Measurements from ENCODE around the gene ADAM19.

ADAM19 gene

DNA sequence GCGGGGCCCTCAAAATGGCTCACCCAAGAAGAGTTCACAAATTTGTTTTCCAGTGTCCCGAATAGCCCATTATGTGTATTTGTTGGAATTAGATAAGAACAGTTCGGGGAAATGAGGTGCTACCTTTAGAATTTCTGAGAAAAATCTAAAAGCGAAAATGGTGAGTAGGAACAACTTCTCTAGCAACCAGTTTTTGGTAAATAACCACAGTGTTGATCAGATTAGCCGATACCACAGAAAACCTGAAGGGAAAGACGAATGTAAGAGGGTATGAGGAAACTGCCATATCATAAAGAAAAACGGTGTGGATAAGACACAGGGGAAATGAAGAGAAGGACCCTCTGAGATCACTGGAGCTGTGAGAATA is 31.0 kb downstream of the ADAM19 start:
- DNase-seq (ENCODE audit: extremely low read depth in 1 of 2, low read depth in 1 of 2) = no peak

DNA sequence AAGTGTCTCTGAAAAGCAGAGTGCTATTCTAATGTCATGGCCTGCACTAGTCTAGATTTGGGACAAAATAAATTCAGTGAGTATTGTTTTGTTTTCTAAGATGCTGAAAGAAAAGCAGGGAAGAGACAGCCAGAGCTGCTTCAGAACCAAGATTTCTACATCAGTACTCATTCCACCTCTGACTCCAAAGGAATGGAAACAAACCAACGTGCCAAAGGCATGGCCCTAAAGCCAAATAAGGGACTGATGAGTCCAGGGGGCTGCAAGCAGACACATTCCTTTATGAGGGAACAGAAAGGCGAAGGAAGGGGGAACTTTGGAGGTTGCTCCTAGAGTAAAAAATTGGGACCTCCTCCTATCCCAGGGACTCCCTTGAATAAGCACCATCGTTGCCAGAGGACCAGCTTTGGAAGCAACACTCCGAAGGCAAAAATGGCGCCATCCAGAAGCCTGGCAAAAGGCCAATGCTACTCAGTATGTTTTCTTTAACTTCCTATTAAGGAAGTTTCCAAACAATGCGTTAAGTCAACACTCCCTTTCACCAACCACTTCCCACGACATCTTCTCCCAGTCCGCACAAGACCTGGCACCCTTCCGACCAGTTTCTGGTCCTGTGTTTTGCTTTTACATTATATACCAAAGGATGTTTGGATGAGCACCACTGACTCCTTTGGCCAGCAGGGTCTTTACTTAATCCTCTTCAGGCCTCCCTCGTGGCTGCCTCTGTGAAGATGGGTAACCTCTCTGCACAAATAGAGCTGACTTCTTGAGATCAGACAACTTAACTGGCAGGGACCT is 31.6 kb downstream of the ADAM19 start:
- DNase-seq (ENCODE audit: extremely low read depth in 1 of 2, low read depth in 1 of 2) = no peak

DNA sequence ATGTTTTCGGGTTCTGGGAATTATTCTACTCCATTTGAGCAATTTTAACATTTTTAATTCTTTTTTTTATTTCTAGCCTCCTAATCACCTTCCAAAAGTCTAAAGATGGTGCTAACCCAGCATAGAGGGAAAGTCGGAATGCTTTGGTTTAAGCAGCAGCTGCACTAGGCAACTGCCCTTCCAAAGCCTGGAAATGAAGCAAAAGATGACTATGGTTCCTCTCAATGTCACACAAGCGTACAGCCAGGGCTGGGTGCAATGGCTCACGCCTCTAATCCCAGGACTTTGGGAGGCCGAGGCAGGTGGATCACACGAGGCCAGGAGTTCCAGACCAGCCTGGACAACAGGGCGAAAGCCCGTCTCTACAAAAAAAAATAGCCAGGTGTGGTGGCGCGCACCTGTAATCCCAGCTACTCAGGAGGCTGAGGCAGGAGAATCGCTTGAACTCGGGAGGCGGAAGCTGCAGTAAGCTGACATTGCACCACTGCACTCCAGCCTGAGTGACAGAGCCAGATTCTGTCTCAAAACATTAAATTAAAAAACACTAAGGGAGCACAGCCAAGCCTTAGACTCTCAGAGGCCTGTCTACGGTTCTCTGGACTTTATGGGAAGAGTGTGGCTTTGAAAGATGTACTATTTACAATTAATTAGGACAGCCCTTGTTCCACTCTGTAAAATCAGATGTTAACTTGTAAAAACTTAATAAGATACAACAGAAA is 33.1 kb downstream of the ADAM19 start:
- no peak for DNase-seq (ENCODE audit: extremely low read depth in 1 of 2, low read depth in 1 of 2)

DNA sequence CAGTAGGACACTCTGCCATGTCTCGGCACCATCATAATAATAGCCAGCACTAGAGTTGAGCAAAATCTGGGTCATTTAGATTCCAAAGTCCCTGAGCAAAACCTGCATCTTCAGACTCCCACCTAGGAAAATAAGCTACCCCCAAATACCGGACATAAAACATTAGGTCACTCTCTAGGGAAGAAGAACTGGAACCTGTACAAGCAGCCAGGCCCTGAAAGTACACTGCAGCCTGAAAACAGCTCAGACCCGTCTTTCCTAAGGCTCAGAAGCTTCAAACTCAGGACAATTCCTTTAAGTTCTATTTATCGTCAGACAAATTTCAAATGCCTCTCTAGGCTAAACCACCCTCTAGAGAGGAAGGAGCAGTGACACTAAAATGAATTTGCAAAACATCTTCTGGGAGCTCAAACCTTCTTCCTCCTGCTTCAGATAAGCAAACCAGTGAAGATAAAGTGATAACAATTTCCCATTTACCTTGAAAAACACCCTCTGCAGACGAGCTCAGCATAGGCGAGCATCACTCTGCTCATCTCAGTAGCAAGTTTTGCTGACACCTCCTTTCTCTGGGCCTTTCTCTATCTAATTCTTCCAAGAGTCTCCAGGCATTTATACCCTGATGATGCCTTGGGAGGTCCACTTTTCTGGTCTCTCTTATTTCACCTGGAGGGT is 34.0 kb downstream of the ADAM19 start:
- DNase-seq (ENCODE audit: extremely low read depth in 1 of 2, low read depth in 1 of 2) = no peak

DNA sequence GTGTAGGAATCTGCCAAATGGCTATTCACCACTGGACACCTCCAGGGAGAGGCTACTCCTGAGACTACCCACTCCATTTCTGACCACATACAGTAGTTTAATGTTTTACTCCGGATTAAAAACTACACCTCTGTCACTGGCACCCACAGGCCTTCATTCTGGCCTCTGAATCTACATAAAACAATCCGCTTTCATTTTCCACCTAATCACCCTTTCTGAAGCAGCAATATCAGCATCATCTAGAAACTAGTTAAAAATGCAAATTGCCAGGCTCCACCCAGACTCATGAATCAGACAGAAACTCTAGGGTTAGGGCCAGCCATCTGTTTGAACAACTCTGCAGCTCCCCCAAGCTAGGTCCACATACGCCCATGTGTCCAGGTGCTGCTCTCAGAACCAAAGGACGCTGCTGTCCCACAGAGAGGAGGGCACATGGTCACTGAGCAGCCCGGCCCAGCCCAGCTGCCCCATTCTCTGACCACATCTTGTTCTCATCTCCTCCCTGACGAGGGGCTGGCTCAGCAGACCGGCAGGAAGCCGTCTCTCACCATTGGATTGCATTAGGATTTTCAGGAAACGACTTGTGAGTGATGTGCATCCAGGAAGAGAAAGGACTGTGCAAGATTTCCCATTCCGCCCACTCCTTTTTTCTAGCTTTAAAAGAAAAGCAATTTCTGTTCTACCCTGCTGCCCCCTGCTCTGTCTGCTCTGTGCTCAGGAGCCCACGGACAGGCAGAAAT is 34.7 kb downstream of the ADAM19 start:
- no peak for DNase-seq (ENCODE audit: extremely low read depth in 1 of 2, low read depth in 1 of 2)

DNA sequence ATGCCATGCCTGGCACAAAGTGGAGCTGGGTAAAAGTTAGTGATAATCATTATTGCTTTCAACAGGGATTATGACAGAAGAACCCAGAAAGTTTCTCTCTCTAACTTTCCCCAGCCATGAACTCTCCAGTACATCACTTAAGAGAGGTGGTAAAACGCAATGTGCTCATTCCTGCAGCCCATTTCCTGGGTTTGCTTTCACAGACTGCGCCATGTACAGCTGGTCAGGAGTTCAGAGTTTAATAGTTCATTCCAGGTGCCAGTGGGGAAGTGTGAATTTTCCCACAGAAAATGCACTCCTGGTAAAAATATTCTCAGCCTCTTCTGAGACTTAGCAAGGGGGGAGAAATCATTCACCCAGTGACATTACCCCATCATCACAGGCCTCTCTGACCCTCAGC is 35.5 kb downstream of the ADAM19 start:
- no peak for DNase-seq (ENCODE audit: extremely low read depth in 1 of 2, low read depth in 1 of 2)

DNA sequence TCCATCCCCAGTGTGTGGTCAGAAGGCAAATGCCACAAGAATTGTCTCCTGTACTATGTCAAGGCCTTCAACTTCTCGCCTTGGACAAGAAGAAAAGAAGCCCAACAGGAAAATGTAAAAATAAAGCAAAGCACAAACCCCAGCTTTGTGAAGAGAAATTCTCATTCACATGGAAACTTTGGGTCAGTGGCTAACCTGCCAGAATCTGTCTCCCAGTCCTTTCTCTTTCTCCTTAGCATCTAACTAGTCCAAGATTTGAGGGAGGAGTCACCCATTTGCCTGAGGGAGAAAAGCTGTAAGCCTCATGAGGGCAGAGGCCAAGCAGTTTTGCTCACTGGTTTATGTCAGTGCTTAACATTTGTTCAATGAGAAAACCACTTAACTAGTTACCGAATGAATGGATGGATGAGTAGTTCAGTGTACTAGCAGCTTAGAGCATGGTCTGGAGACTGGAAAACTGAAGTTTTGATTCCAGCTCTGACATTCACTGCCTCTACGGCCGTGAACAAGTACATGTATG is 36.0 kb downstream of the ADAM19 start:
- DNase-seq (ENCODE audit: extremely low read depth in 1 of 2, low read depth in 1 of 2) = no peak

DNA sequence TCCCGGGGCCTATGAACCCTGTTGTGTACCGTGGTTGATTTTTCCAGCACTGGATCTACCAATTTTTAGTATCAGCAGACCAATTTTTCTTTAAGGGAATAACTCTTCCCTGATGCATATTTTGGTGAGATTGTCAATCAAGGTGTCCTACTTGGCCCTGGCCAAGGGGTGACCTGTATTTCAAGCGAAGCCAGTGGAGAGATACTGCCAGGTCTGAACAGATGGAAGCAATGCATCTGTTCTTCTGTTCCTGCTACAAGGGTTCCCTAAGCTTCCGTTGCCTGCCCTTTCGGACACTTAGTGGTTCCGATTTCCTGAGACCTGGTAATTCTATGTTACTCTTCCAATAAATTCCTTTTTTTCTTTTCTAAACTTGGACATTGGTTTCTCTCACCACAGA is 37.3 kb downstream of the ADAM19 start:
- no peak for DNase-seq (ENCODE audit: extremely low read depth in 1 of 2, low read depth in 1 of 2)

DNA sequence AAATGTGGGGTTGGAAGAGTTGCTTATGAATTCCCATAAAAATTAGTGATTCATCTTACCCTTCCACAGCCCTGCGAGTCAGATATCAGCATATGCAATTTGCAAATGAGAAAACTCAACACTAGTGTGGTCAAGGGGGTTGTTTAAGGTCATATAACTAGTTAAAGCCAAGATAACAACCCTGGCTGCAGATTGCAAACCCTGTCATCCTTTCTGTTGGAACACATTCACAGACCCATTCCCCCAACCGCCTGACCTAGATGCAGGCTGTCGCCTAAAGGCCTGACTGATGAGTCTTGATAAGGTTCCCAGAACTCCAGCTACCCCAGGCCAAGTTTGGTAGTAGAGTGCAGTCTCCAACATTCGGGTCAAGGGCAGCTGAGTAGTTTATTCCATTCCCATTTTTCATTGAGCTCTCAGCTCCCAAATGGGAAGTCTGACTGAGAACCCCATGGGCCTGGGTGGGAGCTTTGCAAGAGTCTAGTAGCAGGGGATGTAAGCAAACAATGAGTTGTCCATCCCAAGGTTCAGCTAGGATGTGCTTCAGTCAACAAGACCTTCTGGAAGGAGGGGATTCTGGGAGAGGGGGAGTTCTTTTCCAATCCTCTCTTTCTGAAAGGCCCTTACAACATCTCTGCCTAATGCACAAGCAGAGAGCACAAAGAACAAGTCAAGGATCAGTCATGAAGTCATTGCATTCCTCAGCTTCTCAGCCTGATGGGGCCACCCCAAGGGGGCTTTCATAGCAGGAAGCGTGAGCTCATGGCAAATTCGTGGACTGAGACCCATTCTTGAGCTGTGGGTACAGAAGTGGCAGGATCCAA is 40.3 kb downstream of the ADAM19 start:
- DNase-seq (ENCODE audit: extremely low read depth in 1 of 2, low read depth in 1 of 2) = no peak

DNA sequence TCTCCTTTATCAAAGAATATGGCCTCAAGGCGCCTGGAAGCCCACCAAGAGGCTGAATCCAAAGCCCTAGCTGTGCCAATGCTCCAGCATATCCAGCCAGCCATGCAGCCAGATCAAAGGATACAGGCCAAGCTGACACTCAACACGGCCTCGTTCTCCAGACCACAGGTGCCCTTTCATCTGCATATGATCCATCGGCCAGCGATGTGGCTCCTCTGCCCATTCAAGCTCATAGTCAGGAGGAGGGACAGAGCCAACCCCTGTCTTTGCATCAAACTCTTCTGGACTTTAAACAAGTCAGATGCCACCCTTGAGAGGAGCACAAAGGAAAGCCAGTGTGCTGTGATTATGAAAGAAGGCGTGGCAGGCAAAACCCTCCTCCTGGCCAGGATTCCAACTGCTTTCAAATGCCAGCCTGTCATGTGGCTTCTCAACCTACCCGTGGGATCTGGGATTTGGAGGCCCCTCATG is 42.5 kb downstream of the ADAM19 start:
- DNase-seq (ENCODE audit: extremely low read depth in 1 of 2, low read depth in 1 of 2) = no peak

DNA sequence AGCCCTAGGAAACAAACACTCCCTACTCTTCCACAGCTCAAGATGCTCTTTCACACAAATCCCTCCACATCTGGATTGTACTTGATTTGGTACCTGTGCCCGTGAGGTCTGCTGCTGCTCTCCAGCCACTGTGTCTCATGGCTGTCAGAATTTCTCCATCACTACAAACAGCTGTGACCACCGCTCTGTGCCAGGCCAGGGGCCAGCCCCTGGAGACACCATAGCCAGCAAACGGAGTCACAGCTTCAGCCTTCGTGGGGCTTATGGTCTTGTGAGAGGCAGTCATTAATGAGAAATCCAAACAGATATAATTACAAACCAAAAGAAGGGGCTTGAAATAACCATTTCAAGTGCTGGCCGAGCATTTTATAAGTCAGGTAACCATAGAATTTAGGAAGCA is 43.6 kb downstream of the ADAM19 start:
- DNase-seq (ENCODE audit: extremely low read depth in 1 of 2, low read depth in 1 of 2) = no peak

DNA sequence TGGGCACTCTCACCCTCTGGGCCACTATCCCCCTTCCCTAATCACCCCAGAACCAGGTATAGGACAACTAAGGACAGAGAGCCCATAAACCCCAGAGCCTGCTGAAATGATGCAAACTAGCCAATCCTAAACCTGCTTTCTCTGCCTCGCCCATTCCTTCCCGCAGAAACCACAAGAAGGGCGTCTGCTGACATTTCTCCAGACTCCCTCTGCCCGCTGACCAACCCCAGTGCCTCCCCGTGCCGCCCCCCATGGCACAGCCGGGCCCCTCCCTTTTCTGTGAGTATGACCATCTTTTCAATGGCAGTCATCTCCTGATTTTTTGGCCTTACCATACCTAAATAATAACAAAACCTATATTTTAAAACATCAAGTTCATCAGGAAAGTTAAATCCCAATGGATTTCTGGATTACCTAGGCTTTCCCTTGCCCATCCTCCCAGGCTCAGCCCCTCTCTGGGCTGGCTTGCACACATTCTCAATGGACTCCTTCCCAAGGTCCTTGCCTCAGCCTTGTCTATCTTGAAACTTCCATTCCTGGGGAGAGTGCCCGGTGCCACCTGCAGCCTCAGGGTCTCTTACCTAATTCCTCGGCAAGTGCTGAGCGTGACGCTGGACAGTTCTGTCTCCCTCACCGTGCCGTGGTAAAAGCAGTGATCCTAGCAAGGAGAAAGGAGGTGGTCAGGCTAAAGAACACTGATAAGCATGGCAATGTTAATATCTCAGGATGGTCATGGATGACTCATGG is 45.2 kb downstream of the ADAM19 start:
- no peak for DNase-seq (ENCODE audit: extremely low read depth in 1 of 2, low read depth in 1 of 2)

DNA sequence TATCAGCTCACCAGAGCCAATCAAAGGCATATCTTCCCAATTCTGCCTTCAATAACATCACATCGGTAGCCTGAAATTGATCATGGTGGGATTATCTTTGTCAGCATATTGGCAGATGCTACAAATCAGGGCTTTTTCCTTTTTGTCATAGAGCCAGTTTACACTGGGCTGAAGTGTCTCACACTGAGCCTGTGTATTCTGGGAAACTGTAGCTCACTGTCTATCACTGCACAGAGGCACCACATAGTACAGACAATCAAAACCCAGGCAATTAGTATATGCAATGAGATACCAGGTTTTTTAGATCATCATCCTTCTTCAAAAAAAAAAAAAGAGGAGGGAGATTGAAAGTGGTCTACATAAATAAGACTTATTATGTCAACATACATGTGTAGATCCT is 46.6 kb downstream of the ADAM19 start:
- DNase-seq (ENCODE audit: extremely low read depth in 1 of 2, low read depth in 1 of 2) = no peak

DNA sequence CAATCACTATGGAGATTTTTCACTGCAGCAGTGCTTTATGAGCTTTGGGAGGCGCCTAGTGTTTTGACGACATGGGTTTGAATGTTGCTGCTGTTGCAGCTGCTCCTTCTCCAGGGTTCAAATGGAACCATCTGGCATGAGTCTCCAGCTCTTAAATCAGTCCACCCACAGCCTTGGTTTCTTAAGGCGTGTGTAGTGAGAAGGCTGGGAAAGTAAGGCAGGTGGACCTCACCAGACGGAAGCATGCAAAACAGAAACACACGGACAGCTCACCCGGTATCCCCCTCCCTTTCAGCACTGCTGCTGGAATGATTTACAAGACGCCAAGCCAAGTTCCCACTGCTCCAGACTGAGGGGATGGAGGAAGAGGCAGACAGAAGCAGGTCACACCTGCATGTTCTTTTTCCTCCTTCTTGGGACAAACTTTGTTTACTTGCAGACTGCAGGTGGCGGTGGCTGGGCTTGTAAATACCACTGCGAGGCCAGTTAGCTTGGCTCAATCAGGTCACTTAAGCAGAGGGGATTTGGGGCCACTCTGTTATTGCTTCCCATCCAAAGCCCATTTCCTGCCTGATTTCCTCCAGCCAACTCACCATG is 47.4 kb downstream of the ADAM19 start:
- DNase-seq (ENCODE audit: extremely low read depth in 1 of 2, low read depth in 1 of 2) = no peak

DNA sequence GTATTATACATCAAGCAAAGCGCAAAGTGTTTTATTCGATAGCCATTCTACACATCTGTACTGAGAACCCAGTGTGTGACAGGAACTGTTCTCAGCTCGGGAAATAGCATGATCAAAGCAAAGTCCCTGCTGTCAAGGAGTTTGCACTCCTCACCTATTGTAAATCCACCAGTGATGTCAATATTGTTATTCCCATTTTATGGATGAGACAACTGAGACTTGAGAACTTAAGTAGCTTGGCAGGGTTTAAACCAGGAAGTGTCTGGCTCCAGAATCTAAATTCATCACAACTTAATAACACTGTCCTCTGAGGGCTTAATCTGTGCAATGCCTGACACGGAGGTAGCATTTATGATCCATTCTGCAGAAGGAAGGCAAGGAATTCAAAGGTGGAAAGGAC is 50.7 kb downstream of the ADAM19 start:
- DNase-seq (ENCODE audit: extremely low read depth in 1 of 2, low read depth in 1 of 2) = no peak

DNA sequence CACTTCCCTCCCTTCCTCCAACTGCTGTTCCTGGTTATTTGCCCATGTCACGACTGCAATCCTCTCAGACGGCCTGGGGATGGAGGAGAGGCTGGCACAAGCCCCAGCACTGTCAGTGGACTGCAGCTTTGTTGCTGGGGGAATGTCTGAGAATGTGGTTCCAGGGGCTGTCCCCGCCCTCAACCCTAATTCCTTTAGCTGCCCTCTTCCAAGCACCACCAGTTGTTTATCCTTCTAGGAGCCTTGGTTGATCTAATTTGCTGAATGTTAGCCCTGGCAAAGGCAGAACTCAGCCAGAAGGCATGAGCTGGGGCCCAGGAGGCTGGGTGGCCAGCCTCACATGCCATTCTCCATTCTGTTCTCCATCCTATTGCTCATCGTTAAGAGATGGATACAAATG is 51.6 kb downstream of the ADAM19 start:
- DNase-seq (ENCODE audit: extremely low read depth in 1 of 2, low read depth in 1 of 2) = no peak

DNA sequence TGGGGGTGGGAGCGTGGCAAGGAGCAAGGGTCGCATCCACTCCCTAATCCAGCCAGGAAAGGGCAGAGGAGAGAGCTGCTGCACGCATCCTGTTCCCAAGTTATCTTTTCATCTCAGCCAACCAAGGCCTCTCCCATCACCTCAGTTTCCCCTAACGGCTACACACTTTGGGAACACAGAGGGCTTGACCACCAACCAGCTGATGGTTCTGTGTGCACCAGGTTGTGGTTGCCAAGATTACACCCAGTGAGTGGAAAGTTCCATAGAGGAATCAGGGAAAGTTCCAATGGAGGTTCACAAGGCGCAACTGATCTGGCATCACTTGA is 53.9 kb downstream of the ADAM19 start:
- no peak for DNase-seq (ENCODE audit: extremely low read depth in 1 of 2, low read depth in 1 of 2)

DNA sequence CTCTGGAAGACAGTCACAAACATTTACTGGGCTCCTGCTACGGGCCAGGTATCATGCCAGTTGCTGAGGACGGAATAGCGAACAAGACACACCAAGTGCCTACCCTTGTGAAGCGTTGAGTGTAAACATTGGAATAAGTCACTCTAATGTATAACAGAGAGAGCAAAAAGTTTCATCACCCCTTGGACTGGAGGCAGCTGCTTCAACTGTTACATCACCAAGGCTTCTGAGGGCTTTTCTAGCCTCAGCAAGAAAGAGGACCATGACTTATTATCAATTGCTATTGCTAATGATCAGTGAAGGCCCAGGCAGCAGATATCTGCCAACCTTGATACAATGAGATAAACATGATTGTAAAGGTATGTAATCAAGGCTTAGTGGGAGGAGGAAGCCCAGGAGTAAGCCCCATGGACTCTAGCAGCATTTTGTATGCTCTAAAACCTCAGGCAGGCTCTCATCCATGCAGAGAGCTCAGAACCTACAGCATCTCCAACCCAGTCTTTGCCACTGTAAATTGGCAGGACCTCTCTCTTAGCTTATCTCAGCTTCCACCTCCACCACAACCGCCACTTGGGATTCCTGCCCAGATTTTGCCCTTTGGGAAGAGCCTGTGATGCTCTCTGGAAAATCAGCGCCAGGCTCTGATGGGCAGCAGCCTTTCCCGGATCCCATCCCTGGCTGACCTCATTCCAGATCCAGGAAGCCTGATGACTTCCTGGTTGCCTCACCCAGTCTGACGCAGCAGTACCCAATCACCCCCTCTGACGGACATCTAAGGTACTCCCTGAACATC is 54.5 kb downstream of the ADAM19 start:
- DNase-seq (ENCODE audit: extremely low read depth in 1 of 2, low read depth in 1 of 2) = no peak
